NCI-H774 (cell line): ENCODE results near the gene MSRB3.

Experiments used
- DNase-seq: peaks from one replicate; lab custom pipeline; 2025; lab: John Stamatoyannopoulos, UW

The MSRB3 gene

GRCh38 chr12:65325183-65325582, 46.7 kb downstream of the MSRB3 start:
- DNase-seq: no peak

GRCh38 chr12:65326616-65327015, 48.1 kb downstream of the MSRB3 start:
- no peak for DNase-seq

DNA sequence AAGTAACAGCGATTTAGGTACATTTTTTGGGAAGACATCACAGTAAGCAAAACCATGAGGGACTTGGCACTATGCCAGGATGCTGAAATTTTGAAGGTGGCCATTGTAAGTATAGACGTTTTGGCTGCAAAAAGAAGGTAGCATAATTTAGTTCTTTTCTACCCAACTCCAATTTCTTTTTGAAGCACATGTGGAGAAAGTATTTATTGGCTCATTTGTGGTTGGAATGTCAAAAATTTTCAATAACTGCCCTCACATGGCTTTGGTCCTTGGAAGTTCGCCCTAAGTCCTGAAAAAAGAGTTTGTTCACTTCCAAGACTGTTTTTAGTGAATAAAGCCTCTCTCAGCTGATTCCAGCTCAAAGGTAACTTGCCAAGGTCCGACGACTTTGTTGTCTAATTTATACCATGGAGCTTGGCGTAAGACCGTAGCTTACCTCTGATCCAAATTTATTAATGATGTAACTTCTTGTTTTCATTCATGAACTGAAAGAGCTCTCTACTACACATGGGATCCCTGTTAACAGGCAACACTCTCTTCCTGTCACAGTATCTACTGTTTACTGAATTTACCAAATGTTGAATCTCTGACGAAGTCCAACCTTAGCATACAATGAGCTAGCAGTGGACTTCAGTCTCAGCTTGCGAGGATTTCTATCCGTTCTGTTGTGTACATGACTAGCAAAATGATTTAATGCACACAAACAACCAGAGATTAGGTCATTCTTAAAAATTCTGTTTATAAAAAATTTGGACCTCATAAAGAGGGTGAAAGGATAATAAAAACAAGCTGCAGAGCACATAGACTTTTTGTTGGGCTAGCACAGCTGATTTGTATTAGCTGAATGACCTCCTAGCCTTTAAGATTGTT, 49.0 kb downstream of the MSRB3 start:
- DNase-seq: no peak

- no peak for DNase-seq
Measured at GRCh38 chr12:65329721-65330120, 51.2 kb downstream of the MSRB3 start.

GRCh38 chr12:65330331-65330730, 51.8 kb downstream of the MSRB3 start:
- no peak for DNase-seq

GRCh38 chr12:65331456-65331855, 53.0 kb downstream of the MSRB3 start:
- DNase-seq: no peak

GRCh38 chr12:65333649-65334048, 55.2 kb downstream of the MSRB3 start:
- DNase-seq: no peak

- DNase-seq: no peak
Measured at GRCh38 chr12:65334521-65334920, 56.0 kb downstream of the MSRB3 start.

DNA sequence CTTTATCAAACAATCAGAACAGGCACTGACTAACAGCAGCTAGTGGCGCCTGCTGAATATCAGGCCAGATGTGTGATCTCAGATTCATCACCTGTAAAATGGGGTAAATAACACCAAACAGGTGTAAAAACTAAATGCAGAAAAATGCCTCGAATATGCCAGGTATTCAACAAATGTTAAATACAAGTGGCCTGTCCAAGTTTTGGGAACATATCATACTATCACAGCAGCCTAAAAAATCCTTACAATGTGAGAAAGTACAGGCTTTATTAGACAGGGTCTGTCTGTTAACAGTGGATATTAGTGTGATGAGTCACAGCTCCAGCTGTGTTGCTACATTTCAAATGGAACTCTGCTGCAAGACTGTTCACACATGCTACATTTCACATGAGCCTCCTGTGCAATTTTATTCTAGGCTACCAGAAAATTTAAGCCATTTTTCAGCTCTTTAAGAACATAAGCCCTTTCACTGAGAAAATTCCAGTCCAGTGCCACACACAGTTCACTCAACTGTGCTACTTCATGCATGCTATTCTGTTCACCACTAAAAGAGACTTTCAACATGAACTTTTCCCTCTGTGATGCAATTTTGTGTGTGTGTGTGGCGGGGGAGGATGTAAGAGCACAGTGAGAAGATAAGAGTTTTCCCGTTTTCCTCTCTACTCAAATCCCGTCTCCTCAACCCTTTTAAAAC, 56.7 kb downstream of the MSRB3 start:
- DNase-seq: no peak

DNA sequence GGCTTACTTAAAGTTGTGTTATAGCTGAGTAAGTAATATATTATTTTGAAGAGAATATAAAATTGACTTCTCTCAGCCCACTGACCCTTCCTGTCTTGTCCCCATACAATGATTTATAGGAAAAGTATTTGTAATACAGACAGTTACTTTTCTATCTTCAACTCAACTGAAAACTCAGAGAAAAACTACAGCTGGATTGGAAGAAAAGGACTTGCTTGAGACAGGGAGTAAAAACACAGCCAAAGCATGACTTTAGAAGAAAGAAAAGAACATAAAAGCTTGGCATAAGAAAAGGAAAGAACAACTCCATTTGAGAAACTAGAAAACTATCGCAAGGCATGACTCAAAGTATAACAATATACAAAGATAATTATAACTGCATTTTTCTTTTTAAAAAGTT, 57.5 kb downstream of the MSRB3 start:
- DNase-seq: no peak

DNA sequence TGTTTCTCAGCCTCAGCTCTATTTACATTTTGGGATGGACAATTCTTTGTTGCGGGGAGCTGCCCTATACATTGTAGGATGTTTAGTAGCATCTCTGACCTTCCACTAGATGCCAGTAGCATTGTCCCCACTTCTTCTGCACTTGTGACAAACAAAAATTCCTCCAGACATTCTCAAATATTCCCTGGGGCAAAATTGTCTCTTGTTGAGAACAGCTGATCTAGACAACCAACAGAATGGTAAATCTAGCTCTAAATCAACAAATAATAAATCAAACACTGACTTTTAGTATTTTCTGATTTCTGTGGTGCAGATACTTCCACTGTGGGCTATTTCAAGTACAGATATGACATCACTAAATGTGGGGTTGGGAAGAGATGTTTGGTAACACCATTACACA, 60.7 kb downstream of the MSRB3 start:
- DNase-seq: no peak

DNA sequence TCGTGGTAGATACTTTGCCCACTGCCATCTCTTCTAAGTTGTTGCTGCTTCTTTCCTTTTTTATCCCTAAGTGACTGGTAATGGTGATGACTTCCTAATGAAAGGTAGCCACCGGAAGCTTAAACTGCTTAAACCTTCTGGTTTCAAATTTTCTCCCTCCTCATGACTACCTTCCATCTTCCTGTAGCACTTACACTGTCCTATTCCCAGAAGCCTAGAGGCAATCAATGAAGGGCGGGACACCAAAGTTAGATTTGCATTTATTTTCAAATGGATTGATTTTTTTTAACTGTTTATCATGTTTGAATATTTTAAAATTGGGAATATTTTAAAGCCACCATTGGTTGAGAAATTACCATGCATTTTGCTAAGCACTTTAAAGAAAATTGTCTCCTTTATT, 64.7 kb downstream of the MSRB3 start:
- DNase-seq: no peak

DNA sequence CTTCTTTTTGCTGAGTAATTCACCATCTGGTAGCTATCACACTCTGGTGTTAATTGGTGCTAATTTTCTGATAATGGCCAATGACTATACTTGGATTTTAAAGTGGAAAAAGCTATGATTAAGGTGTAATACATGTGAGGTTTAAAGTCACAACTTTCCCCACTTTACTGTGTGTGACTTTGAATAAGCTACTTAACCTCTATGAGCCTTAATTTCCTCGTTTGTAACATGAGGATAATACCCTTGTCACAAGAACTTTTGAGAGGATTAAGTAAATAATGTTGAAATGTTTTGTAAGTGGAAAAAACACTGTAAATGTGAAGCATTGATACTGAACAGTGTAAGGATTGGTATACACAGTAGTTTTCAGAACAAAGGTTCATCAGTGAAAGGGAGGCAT, 65.3 kb downstream of the MSRB3 start:
- peak; percentile 1 for DNase-seq

GRCh38 chr12:65355461-65355860, 77.0 kb downstream of the MSRB3 start:
- no peak for DNase-seq

DNA sequence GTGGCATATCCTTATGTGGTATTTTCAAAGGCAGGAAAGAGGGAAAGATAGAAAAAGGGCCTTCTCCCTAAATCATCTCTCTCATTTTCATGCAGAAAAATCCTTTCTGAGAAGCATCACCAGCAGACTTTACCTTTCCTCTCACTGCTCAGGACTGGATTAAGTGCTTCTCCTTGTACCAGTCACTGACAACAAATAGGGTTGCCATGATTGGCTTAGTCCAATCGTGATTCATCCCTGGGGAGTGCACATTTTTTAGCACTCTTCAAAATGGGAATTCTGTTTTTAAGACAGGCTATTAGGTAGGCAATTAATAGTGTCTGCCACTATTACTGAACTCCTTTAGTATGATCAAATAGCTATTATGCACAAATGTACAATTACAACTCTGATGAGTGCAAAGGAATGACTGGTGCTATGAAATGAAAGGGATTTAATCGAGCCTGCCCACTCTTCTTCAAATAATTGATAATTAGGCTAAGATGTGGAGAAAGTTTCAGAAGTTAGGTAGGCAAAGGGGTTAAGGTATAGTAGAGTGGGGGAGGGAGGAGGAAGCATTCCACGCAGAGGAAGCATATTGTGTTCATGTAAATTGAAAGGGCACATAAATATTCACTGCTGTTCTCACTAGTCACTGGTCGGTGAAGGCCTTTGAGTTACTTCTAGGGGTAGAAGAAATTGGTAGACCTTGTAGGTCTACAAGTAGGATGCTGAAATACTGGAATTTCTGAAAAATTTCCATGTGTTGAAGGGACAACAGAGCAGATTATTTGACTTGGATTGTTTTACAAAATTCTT, 84.0 kb downstream of the MSRB3 start:
- no peak for DNase-seq

GRCh38 chr12:65364046-65364445, 85.6 kb downstream of the MSRB3 start:
- DNase-seq: no peak

DNA sequence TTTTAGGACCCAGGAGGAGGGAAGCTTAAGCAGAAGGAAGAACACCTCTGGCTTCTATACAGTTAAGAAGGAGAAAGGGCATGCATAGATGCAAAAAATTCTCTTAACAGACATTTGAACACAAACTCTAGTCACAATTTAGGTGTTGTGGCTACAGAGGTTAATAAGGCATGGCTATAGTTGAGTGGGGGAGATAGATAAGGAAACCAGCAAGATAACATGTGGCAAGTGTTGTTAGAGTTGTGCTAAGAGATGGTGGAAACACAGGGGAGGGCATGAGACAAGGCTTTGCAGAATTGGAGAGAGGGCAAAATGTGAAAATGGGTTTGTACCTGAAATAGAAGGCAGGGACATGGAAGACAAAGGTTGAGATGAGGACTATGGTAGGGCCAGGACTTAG, 88.9 kb downstream of the MSRB3 start:
- DNase-seq: no peak

DNA sequence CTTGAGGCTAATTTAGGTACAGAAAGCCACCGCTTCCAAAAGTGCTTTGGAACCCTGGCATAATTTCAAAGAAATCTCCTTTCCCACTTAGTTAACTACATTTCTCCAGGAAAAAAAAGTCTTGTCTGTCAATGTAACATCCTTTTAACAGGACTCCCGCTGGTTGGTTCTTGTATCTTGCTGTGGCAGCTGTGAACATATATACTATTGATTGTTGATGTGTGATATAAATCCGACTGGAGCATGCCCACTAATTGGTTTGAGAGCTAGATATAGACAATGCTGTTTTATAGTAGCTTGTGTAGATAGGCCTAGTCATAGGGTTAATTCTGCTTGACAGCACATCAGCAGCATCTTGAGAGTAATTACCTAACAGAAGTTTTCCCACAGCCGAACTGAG, 89.6 kb downstream of the MSRB3 start:
- DNase-seq: no peak

DNA sequence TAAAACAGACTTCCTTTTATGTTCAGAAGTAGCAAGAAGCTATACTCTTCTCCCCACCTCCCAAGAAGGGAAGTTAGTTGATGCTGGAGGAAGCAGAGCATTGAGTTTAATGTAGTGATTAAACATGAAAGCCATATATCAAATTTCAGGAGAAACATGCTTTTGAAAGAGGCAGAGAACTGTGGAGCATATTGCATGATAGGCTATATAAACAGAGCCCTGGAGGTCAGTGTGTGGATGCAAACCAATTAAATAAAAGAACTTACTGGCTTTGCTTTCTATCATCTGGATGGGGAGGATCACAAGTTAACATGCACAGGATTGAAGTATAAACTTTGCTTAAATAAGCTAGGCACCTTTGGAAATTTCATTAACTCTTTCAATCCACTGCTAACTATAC, 94.1 kb downstream of the MSRB3 start:
- DNase-seq: no peak

DNA sequence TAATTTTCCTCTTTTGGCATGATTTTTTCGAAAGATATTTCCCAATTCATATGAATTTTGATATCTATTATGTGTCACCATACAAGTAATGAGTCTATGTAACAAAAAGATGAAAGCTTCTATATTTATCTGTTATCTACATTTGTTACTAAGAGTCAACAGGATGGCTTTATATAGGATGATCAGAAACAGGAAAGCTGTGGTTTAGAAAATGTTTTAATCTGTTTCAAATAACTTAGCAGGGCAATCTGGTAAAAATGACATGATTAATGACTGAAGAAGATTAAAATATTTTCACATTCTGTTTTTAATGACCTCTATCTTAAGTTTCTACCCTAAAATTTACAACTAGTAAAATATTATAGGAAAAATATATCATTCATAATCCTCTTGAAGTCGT, 105.8 kb downstream of the MSRB3 start:
- no peak for DNase-seq

DNA sequence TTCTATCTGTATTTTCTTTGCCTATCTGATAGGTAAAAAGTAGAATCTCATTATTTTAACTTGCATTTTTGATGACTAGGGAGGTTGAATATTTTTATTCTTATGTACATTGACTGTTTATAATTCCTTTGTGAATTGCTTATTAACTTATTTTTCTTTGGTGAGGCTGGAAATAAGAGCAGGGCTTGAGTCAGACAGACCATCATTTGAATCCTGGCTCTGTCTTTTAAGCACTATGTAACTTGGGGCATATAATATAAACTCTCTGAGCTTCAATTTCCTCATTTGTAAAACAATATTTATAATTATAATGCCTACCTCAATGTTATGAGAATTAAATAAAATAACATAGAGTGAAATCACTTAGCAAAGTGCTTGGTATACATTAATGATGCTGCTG, 108.9 kb downstream of the MSRB3 start:
- DNase-seq: no peak

DNA sequence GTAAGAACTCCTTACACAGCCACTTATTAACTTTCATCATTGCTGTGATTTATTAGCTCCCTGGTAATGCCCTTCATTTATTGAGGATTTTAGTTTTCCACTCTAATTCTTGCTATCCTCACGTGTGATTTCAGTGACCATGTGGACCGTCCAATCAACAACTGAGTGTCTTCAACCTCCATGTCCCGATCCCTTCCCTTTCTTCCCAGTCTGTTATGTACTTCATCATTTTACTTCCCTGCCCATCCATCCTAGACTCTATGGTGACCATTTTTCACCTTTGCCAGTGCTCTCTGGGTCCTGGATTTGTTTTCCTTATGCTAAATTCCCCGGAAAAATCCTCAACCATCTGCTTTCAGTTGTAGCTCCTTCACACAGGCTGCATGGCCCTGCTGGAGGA, 111.0 kb downstream of the MSRB3 start:
- no peak for DNase-seq

DNA sequence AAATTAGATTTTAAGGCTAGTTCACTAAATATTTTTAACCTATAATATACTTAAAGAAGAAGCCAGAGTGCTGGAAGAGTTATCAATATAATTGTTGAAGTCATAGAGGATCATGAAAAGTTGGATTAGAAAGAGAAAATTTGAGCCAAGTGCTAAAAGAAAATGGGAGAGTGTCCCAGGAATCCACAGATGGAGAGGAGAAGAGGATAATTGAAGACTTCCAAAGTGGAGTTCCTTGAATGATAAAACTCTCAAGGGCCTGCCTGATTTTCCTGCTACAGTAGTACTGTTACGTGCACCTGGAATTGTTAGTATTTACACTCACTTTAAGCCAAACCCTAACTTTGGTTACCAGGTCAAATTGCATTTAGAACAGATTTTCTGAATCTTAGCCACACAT, 113.2 kb downstream of the MSRB3 start:
- DNase-seq: no peak
